HCT116 (cell line): ENCODE results near the gene SLC15A5. TPM values are rescaled to one million over a fixed set of nuclear protein-coding genes. Genes with fewer than 3 reads are reported as not detected.

Source experiments
- ATAC-seq: fragments of 200-7000 bp; cut with Tn5 transposase; 2 replicates; pipeline ENCODE4 v1.9.1; 2020; ENCODE audit warnings: mild to moderate bottlenecking, moderate library complexity
- BruUV-seq: library from RNA; stranded (reverse); fragments of 400-500 nt; replicated peaks from 2 replicates; lab custom pipeline; 2021; lab: Mats Ljungman, UMichigan
- CTCF ChIA-PET: fragments of 300-600 bp; sonication (Branson Sonifier 250); formaldehyde crosslinking; loops from one replicate; lab custom pipeline; 2021; ENCODE audit warnings: antibody characterized with exemption; lab: Charles Lee
- POLR2A ChIA-PET: fragments of 300-600, 350-600 bp; sonication (Branson Sonifier 250); formaldehyde crosslinking; loops from one replicate; lab custom pipeline; 2021; ENCODE audit warnings: antibody characterized with exemption; lab: Charles Lee
- RAD21 ChIA-PET, 2 experiments: fragments of 300-600 bp; sonication (Branson Sonifier 250); formaldehyde crosslinking; loops; one replicate each; lab custom pipeline; 2023; ENCODE audit warnings: low total read pairs in 2 of 2; ENCODE audit not compliant: uncharacterized antibody in 2 of 2, unreplicated experiment in 2 of 2, low non-redundant PET in 1 of 2; lab: Charles Lee
- DNase-seq: peaks from one replicate; pipeline ENCODE4 v3.0.0-alpha.2; 2010; ENCODE audit warnings: low read depth, low spot score
- H2AFZ ChIP-seq: fragments of 200-600 bp; shearing (Covaris generic), sonication (generic); 2 replicates; pipeline ENCODE4 v1.6.1; 2017; ENCODE audit warnings: low read depth, mixed run types, mixed read lengths, antibody characterized with exemption, low read length; ENCODE audit not compliant: poor library complexity, severe bottlenecking
- H3K27ac ChIP-seq: 2 replicates; pipeline ENCODE4 v1.5.1; 2012; ENCODE audit warnings: low read depth, low read length
- H3K27me3 ChIP-seq: fragments of 200-600 bp; sonication (generic); 2 replicates; pipeline ENCODE4 v1.6.1; 2016; ENCODE audit warnings: mixed run types, low read length, mixed read lengths; ENCODE audit not compliant: insufficient read depth
- H3K36me3 ChIP-seq, 2 experiments: fragments of 200-500 bp in 1 of 2; fragments of 200-600 bp in 1 of 2; sonication (Bioruptor generic) in 1 of 2; sonication (generic) in 1 of 2; 2 replicates each; pipeline versions ENCODE4 v1.5.1 to v1.6.1; 2014 to 2016; ENCODE audit warnings: low read length in 2 of 2, inconsistent platforms in 1 of 2, mixed read lengths in 1 of 2, mixed run types in 1 of 2; ENCODE audit not compliant: insufficient read depth in 2 of 2, control insufficient read depth in 1 of 2
- H3K4me1 ChIP-seq, 2 experiments: fragments of 200-600 bp in 1 of 2; sonication (generic) in 1 of 2; 2 replicates each; pipeline versions ENCODE4 v1.5.1 to v1.6.1; 2012 to 2017; ENCODE audit warnings: low read length in 2 of 2, inconsistent platforms in 1 of 2, mild to moderate bottlenecking in 1 of 2, mixed read lengths in 1 of 2, mixed run types in 1 of 2, moderate library complexity in 1 of 2; ENCODE audit not compliant: insufficient read depth in 2 of 2, control insufficient read depth in 1 of 2
- H3K4me2 ChIP-seq: fragments of 200-600 bp; sonication (generic); 2 replicates; pipeline ENCODE4 v1.6.1; 2017; ENCODE audit warnings: mixed run types, low read length, mixed read lengths
- H3K4me3 ChIP-seq, 2 experiments: fragments of 200-600 bp in 1 of 2; sonication (generic) in 1 of 2; replicated peaks in 1 of 2; 2 replicates each; pipeline ENCODE4 v1.5.1; 2011 to 2016; ENCODE audit warnings: low read length in 2 of 2, control low read depth in 1 of 2, low read depth in 1 of 2, mild to moderate bottlenecking in 1 of 2, mixed read lengths in 1 of 2, mixed run types in 1 of 2
- H3K79me2 ChIP-seq: fragments of 200-600 bp; sonication (generic); 2 replicates; pipeline ENCODE4 v1.6.1; 2017; ENCODE audit warnings: mild to moderate bottlenecking, mixed run types, low read length, moderate library complexity, mixed read lengths; ENCODE audit not compliant: insufficient read depth
- H3K9ac ChIP-seq: fragments of 200-600 bp; sonication (generic); 2 replicates; pipeline ENCODE4 v1.6.1; 2016; ENCODE audit warnings: low read length, mixed read lengths
- H3K9me2 ChIP-seq: fragments of 200-600 bp; sonication (generic), shearing (Covaris generic); 2 replicates; pipeline ENCODE4 v1.6.1; 2017; ENCODE audit warnings: mixed run types, mild to moderate bottlenecking, moderate library complexity; ENCODE audit not compliant: insufficient read depth
- H3K9me3 ChIP-seq, 2 experiments: fragments of 200-500 bp in 1 of 2; fragments of 200-600 bp in 1 of 2; sonication (Bioruptor generic) in 1 of 2; sonication (generic) in 1 of 2; 2 replicates each; pipeline ENCODE4 v1.6.1; 2014 to 2017; ENCODE audit warnings: low read length in 2 of 2, mixed read lengths in 2 of 2, inconsistent platforms in 1 of 2, low read depth in 1 of 2, mild to moderate bottlenecking in 1 of 2, mixed run types in 1 of 2, moderate library complexity in 1 of 2; ENCODE audit not compliant: control insufficient read depth in 1 of 2, insufficient read depth in 1 of 2
- H4K20me1 ChIP-seq: fragments of 200-600 bp; sonication (generic), shearing (Covaris generic); 2 replicates; pipeline ENCODE4 v1.6.1; 2017; ENCODE audit warnings: mixed run types, mild to moderate bottlenecking, moderate library complexity; ENCODE audit not compliant: insufficient read depth
- CBX3 ChIP-seq: IDR thresholded peaks from 2 replicates; pipeline ENCODE4 v1.6.1; 2012; ENCODE audit warnings: low read depth
- CEBPB ChIP-seq: IDR thresholded peaks from 2 replicates; pipeline ENCODE4 v1.6.1; 2012; ENCODE audit warnings: low read depth
- EGR1 ChIP-seq: IDR thresholded peaks from 2 replicates; pipeline ENCODE4 v1.6.1; 2012; ENCODE audit warnings: low read depth
- ELF1 ChIP-seq: IDR thresholded peaks from 2 replicates; pipeline ENCODE4 v1.6.1; 2012; ENCODE audit warnings: low read depth, borderline replicate concordance
- EZH2 ChIP-seq: fragments of 200-600 bp; sonication (generic); IDR thresholded peaks from 2 replicates; pipeline ENCODE4 v1.6.1; 2017; ENCODE audit warnings: antibody characterized with exemption, mixed run types
- FOSL1 ChIP-seq: IDR thresholded peaks from 2 replicates; pipeline ENCODE4 v1.6.1; 2012; ENCODE audit warnings: low read depth
- JUND ChIP-seq: IDR thresholded peaks from 2 replicates; pipeline ENCODE4 v1.6.1; 2012
- POLR2A ChIP-seq: IDR thresholded peaks from 2 replicates; pipeline ENCODE4 v1.7.0; 2011; ENCODE audit warnings: borderline replicate concordance; ENCODE audit not compliant: insufficient read depth, insufficient read length; ENCODE audit errors: extremely low read depth
- POLR2AphosphoS5 ChIP-seq: IDR thresholded peaks from 2 replicates; pipeline ENCODE4 v1.6.1; 2011; ENCODE audit warnings: mild to moderate bottlenecking, low read depth, low read length, moderate library complexity
- SIN3A ChIP-seq: IDR thresholded peaks from 2 replicates; pipeline ENCODE4 v1.6.1; 2012; ENCODE audit warnings: low read depth
- SP1 ChIP-seq: IDR thresholded peaks from 2 replicates; pipeline ENCODE4 v1.6.1; 2012; ENCODE audit warnings: low read depth
- SRF ChIP-seq: IDR thresholded peaks from 2 replicates; pipeline ENCODE4 v1.6.1; 2012; ENCODE audit warnings: low read depth
- TCF7L2 ChIP-seq: IDR thresholded peaks from 2 replicates; pipeline ENCODE4 v1.7.0; 2011; ENCODE audit warnings: borderline replicate concordance, inconsistent platforms; ENCODE audit not compliant: insufficient read depth, insufficient read length; ENCODE audit errors: extremely low read depth
- ZNF274 ChIP-seq: fragments of 200-500 bp; sonication (Bioruptor generic); IDR thresholded peaks from 2 replicates; pipeline ENCODE4 v1.6.1; 2014; ENCODE audit warnings: mild to moderate bottlenecking, low read depth, low read length, inconsistent platforms
- intact Hi-C: fragments of 100-400 bp; cut with micrococcal nuclease; formaldehyde crosslinking; loops from 2 replicates; pipeline ENCODE4 v1.10.0; 2022
- total RNA-seq: library from RNA; stranded (reverse); gene quantifications from one replicate; pipeline ENCODE4 v1.2.1, GENCODE V29; 2021; ENCODE audit not compliant: unreplicated experiment
- TF ChIP-seq, protein P1 (sequence below): IDR thresholded peaks from 2 replicates; pipeline ENCODE4 v1.6.1; 2011; ENCODE audit warnings: mild to moderate bottlenecking, low read length, moderate library complexity; ENCODE audit not compliant: insufficient replicate concordance; ENCODE audit errors: extremely low read depth
- TF ChIP-seq, protein P2 (sequence below): IDR thresholded peaks from 2 replicates; pipeline ENCODE4 v1.6.1; 2012

The SLC15A5 gene
- total RNA-seq, 1 experiment from 2014 or later: not detected

DNA sequence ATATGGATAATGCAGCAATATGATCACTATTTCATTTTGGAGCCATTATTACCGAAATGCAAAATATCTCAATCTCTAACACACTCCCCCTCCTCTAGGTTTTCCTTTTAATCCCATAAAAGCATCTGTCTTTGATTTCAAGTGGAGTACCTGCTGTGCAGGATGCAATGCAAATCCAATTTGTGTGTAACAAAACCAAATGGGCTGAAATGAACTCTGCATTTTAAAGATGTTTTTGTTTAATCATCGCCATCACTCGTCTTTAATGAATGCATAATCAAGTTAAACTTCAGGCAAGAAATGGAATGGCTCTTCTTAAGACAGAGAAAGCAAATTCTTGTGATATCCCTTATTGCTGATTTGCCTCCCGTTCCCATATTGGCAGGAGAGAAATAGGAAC lies 114.3 kb downstream of the SLC15A5 start:
- Histone ChIP-seq H3K9me2 (no peaks in the 10 kb centered on the region), H3K27me3 (no peaks in the 10 kb centered on the region), H3K36me3 (no peaks in the 10 kb centered on the region), H3K4me3 (no peak overlapping the region), H3K4me2 (no peak overlapping the region), H3K4me1 (no peaks in the 10 kb centered on the region), H3K9me3 (no peaks in the 10 kb centered on the region), H2AFZ (no peak overlapping the region), H4K20me1 (no peaks in the 10 kb centered on the region), H3K27ac (no peak overlapping the region), H3K79me2 (no peaks in the 10 kb centered on the region), H3K9ac (no peak overlapping the region)
- BruUV-seq: no TSS peak
- TF ChIP-seq EGR1: no peak
- TF ChIP-seq, protein P1, sequence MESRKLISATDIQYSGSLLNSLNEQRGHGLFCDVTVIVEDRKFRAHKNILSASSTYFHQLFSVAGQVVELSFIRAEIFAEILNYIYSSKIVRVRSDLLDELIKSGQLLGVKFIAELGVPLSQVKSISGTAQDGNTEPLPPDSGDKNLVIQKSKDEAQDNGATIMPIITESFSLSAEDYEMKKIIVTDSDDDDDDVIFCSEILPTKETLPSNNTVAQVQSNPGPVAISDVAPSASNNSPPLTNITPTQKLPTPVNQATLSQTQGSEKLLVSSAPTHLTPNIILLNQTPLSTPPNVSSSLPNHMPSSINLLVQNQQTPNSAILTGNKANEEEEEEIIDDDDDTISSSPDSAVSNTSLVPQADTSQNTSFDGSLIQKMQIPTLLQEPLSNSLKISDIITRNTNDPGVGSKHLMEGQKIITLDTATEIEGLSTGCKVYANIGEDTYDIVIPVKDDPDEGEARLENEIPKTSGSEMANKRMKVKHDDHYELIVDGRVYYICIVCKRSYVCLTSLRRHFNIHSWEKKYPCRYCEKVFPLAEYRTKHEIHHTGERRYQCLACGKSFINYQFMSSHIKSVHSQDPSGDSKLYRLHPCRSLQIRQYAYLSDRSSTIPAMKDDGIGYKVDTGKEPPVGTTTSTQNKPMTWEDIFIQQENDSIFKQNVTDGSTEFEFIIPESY: no peak
- TF ChIP-seq SRF: no peak
- no peak for TF ChIP-seq EZH2
- no peak for TF ChIP-seq ZNF274
- TF ChIP-seq CEBPB: no peak
- TF ChIP-seq JUND: no peak
- no peak for TF ChIP-seq ELF1
- no peak for TF ChIP-seq SP1
- TF ChIP-seq POLR2A: no peak
- no peak for TF ChIP-seq POLR2AphosphoS5
- no peak for TF ChIP-seq CBX3
- no peak for TF ChIP-seq SIN3A
- no peak for TF ChIP-seq TCF7L2
- no peak for TF ChIP-seq FOSL1
- TF ChIP-seq, protein P2, sequence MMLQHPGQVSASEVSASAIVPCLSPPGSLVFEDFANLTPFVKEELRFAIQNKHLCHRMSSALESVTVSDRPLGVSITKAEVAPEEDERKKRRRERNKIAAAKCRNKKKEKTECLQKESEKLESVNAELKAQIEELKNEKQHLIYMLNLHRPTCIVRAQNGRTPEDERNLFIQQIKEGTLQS: no peak
- CTCF ChIA-PET: no interaction called here
- RAD21 ChIA-PET: no interaction called here
- no peak for ATAC-seq
- POLR2A ChIA-PET: no interaction called here
- DNase-seq: no peak
- intact Hi-C loops: loop anchor here (10.0 kb wide), 2 partner anchors 762 to 1482 kb away; no protein-coding TSS in a partner anchor
